K562 (cell line): ENCODE data around the gene MOG. TPM values are rescaled to one million over a fixed set of nuclear protein-coding genes. Genes with fewer than 3 reads are reported as not detected.

Source experiments
- ATAC-seq: fragments of 200-7000 bp; cut with Tn5 transposase; 3 replicates; pipeline ENCODE4 v1.9.1; 2020; ENCODE audit warnings: moderate library complexity
- BruUV-seq: library from RNA; stranded (reverse); fragments of 400-500 nt; replicated peaks from 2 replicates; lab custom pipeline; 2021; lab: Mats Ljungman, UMichigan
- CTCF ChIA-PET: fragments of 300-600 bp; formaldehyde crosslinking; extraction: SDS; loops from one replicate; lab custom pipeline; 2021; ENCODE audit warnings: low intra/inter-chr PET ratio; lab: Yijun Ruan, JAX
- POLR2A ChIA-PET: fragments of 300-600, 350-650 bp; sonication (Branson Sonifier 250); formaldehyde crosslinking; extraction: SDS; loops from one replicate; lab custom pipeline; 2021; ENCODE audit warnings: antibody characterized with exemption, inconsistent platforms; lab: Yijun Ruan, JAX
- DNase-seq, 4 experiments: peaks; one replicate each; pipeline versions ENCODE4 v3.0.0 to v3.0.0-alpha.2; 2011 to 2018; ENCODE audit warnings: low spot score in 3 of 4, mixed read lengths in 3 of 4; ENCODE audit errors: extremely low read depth in 1 of 4
- FAIRE-seq: peaks from 2 replicates; lab custom pipeline; 2011; peaks lifted over from hg19 to GRCh38; lab: Jason Lieb, UNC
- H2AFZ ChIP-seq: 2 replicates; pipeline ENCODE4 v1.6.0; 2011; ENCODE audit warnings: low read depth, low read length, control low read depth, inconsistent platforms
- H3K27ac ChIP-seq: fragments of 200-600 bp; 3 replicates; pipeline ENCODE4 v1.8.0; 2011; ENCODE audit warnings: low read depth, mild to moderate bottlenecking, control low read depth, inconsistent platforms, low read length, moderate library complexity, mixed read lengths; ENCODE audit errors: extremely low read depth
- H3K27me3 ChIP-seq, 2 experiments: fragments of 300-600 bp in 1 of 2; 2 replicates in 1 of 2; 3 replicates in 1 of 2; pipeline versions ENCODE4 v1.6.0 to v1.8.0; 2011; ENCODE audit warnings: inconsistent platforms in 2 of 2, low read length in 2 of 2, mild to moderate bottlenecking in 1 of 2, mixed read lengths in 1 of 2, moderate library complexity in 1 of 2; ENCODE audit not compliant: control insufficient read depth in 2 of 2, insufficient read depth in 2 of 2
- H3K36me3 ChIP-seq: fragments of 300-600 bp; 3 replicates; pipeline ENCODE4 v1.8.0; 2011; ENCODE audit warnings: mild to moderate bottlenecking, low read length, inconsistent platforms; ENCODE audit not compliant: control insufficient read depth, insufficient read depth
- H3K4me1 ChIP-seq, 2 experiments: fragments of 200-600 bp in 1 of 2; replicated peaks in 1 of 2; 2 replicates in 1 of 2; 3 replicates in 1 of 2; pipeline versions ENCODE4 v1.5.1 to v1.8.0; 2011; ENCODE audit warnings: inconsistent platforms in 2 of 2, low read length in 2 of 2, mild to moderate bottlenecking in 1 of 2, mixed read lengths in 1 of 2, moderate library complexity in 1 of 2; ENCODE audit not compliant: control insufficient read depth in 2 of 2, insufficient read depth in 2 of 2
- H3K4me2 ChIP-seq: 2 replicates; pipeline ENCODE4 v1.6.1; 2011; ENCODE audit warnings: low read length, control low read depth, inconsistent platforms, mixed read lengths; ENCODE audit not compliant: insufficient read depth
- H3K4me3 ChIP-seq: fragments of 200-600 bp; sonication (generic), shearing (Covaris generic); 2 replicates; pipeline ENCODE4 v1.5.1; 2016; ENCODE audit warnings: control low read depth, inconsistent platforms
- H3K79me2 ChIP-seq: fragments of 200-600 bp; 3 replicates; pipeline ENCODE4 v1.8.0; 2011; ENCODE audit warnings: low read length, inconsistent platforms; ENCODE audit not compliant: control insufficient read depth, insufficient read depth
- H3K9ac ChIP-seq, 2 experiments: 2 replicates each; pipeline versions ENCODE4 v1.6.0 to v1.6.1; 2011; ENCODE audit warnings: low read depth in 2 of 2, low read length in 2 of 2, control low read depth in 1 of 2, inconsistent platforms in 1 of 2, mild to moderate bottlenecking in 1 of 2, mixed read lengths in 1 of 2; ENCODE audit not compliant: insufficient read depth in 1 of 2
- H3K9me1 ChIP-seq: one replicate; pipeline ENCODE4 v1.6.0; 2011; ENCODE audit warnings: inconsistent platforms, mild to moderate bottlenecking, low read length, moderate library complexity; ENCODE audit not compliant: control insufficient read depth, insufficient read depth
- H3K9me3 ChIP-seq: replicated peaks from 2 replicates; pipeline ENCODE4 v1.5.1; 2011; ENCODE audit warnings: low read depth, low read length, inconsistent platforms; ENCODE audit not compliant: control insufficient read depth, insufficient read depth
- H4K20me1 ChIP-seq: replicated peaks from 2 replicates; pipeline ENCODE4 v1.6.1; 2011; ENCODE audit warnings: low read length, inconsistent platforms, mixed read lengths; ENCODE audit not compliant: control insufficient read depth, insufficient read depth
- AFF1 ChIP-seq, 2 experiments: fragments of 450-650 bp; IDR thresholded peaks; 2 replicates each; pipeline ENCODE4 v1.6.1; 2018; ENCODE audit warnings: mild to moderate bottlenecking in 2 of 2, low read depth in 1 of 2; ENCODE audit not compliant: partially characterized antibody in 2 of 2
- ARNT ChIP-seq, 2 experiments: fragments of 450-650 bp; IDR thresholded peaks; 2 replicates each; pipeline ENCODE4 v1.6.1; 2016; ENCODE audit warnings: mild to moderate bottlenecking in 1 of 2
- CHD1 ChIP-seq: fragments of 200-600 bp; sonication (generic); IDR thresholded peaks from one replicate; pipeline ENCODE4 v1.6.1; 2012; ENCODE audit warnings: mild to moderate bottlenecking, moderate library complexity, low read length, inconsistent platforms
- EP400 ChIP-seq: fragments of 450-650 bp; IDR thresholded peaks from 2 replicates; pipeline ENCODE4 v1.6.1; 2017; ENCODE audit warnings: antibody characterized with exemption, mild to moderate bottlenecking, moderate library complexity
- HMG20B ChIP-seq: fragments of 250-450 bp; sonication (Bioruptor Pico); IDR thresholded peaks from 2 replicates; pipeline ENCODE4 v1.5.0; 2021; ENCODE audit warnings: mild to moderate bottlenecking
- KLF13 ChIP-seq: fragments of 450-650 bp; IDR thresholded peaks from 2 replicates; pipeline ENCODE4 v1.6.1; 2016; ENCODE audit warnings: missing genetic modification characterization, low read depth, mild to moderate bottlenecking, missing compliant biosample characterization, moderate library complexity, borderline replicate concordance
- PCBP1 ChIP-seq: fragments of 200-400 bp; formaldehyde crosslinking; IDR thresholded peaks from 2 replicates; pipeline ENCODE4 v1.6.1; 2018; ENCODE audit warnings: mild to moderate bottlenecking, low read depth, low read length; ENCODE audit not compliant: poor library complexity, severe bottlenecking
- PHF8 ChIP-seq: fragments of 200-600 bp; sonication (generic); IDR thresholded peaks from 2 replicates; pipeline ENCODE4 v1.6.1; 2012; ENCODE audit warnings: mixed run types, mild to moderate bottlenecking, inconsistent platforms, low read length, moderate library complexity, borderline replicate concordance
- SPI1 ChIP-seq: IDR thresholded peaks from 2 replicates; pipeline ENCODE4 v1.6.1; 2011; ENCODE audit warnings: low read depth, low read length, control low read depth, borderline replicate concordance
- TRIM24 ChIP-seq, 2 experiments: fragments of 450-650 bp; IDR thresholded peaks; 2 replicates each; pipeline ENCODE4 v1.6.1; 2016
- whole genome bisulfite sequencing: fragments of 100-300 bp; shearing (Covaris generic); methylation state at CpG from one replicate; pipeline ENCODE4 v1.1.6; 2016; ENCODE audit warnings: low coverage, mixed read lengths; ENCODE audit not compliant: insufficient coverage; ENCODE audit errors: missing lambda C conversion rate; 5-methylcytosine and 5-hydroxymethylcytosine counted together
- in situ Hi-C: fragments of 300-500 bp; cut with MboI; formaldehyde crosslinking; loops from 4 replicates; pipeline ENCODE4 v1.15.0; 2018; ENCODE audit warnings: inconsistent platforms, mixed read lengths
- intact Hi-C: fragments of 100-400 bp; cut with micrococcal nuclease; formaldehyde crosslinking; loops from 2 replicates; pipeline ENCODE4 v1.14.2; 2022
- polyA plus RNA-seq, 8 experiments: library from polyadenylated mRNA; depleted of rRNA in 4 of 8; stranded (reverse) in 5 of 8; unstranded in 3 of 8; fragments of >200 nt; fragmentation: Nextera tagmentation in 2 of 8; fragmentation: Illumina TruSeq in 1 of 8; extraction: Ambion mirVana in 2 of 8; extraction: Trizol in 1 of 8; gene quantifications; 2 replicates each; pipeline versions ENCODE4 v1.2.1 to v1.2.3, GENCODE V29; 2011 to 2014; ENCODE audit warnings: inconsistent platforms in 1 of 8, missing spikeins in 1 of 8
- total RNA-seq, 7 experiments: library from RNA; depleted of rRNA in 6 of 7; stranded (reverse); fragments of >200 nt in 6 of 7; fragmentation: Illumina TruSeq in 2 of 7; extraction: Trizol in 2 of 7; gene quantifications; 2 replicates each; pipeline versions ENCODE4 v1.2.1 to v1.2.3, GENCODE V29; 2011 to 2021; ENCODE audit warnings: low replicate concordance in 1 of 7

MOG gene
- total and polyA plus RNA-seq, 9 of the 15 experiments (the other 6 are each of a cell fraction or from before 2014, with no cell fraction given): not detected

- Histone ChIP-seq H4K20me1 (no peaks in the 10 kb centered on the region), H2AFZ (peak overlapping the region; percentile 90), H3K27ac (peak overlapping the region; percentile 77), H3K4me2 (peak overlapping the region; percentile 95), H3K9ac (peak overlapping the region; percentile 54 to 90), H3K27me3 (no peaks in the 10 kb centered on the region), H3K4me1 (peaks cover 35 to 52% of the 10 kb centered on the region in 2 experiments), H3K79me2 (peaks cover 49% of the 10 kb centered on the region), H3K36me3 (0 out of 3 replicates have a peak, but pooled peaks cover 7% of the 10 kb centered on the region), H3K9me1 (no peaks in the 10 kb centered on the region), H3K4me3 (peak overlapping the region; percentile 84), H3K9me3 (no peaks in the 10 kb centered on the region)
- intact Hi-C loops: loop anchor here (2.0 to 5.0 kb wide), 2 partner anchors 19 to 690 kb away; no protein-coding TSS in a partner anchor
- ChIA-PET CTCF (interaction anchor here (1.5 kb wide), 1 partner anchor 18 kb away, joined by 3 read pairs; no protein-coding TSS in a partner anchor), POLR2A (interaction anchor here (0.6 to 3.6 kb wide), 10 partner anchors 8 to 441 kb away, joined by 3 to 15 read pairs (median 4); partner anchors contain the start of gene MOG)
- DNase-seq (peak; percentile 81 to 91 (median 88)), FAIRE-seq (no peak), ATAC-seq (peak; percentile 63)
- in situ Hi-C loops: no loop called here
- 3% methylated on average over 31 of the region's 53 CpGs for WGBS
- no TSS peak for BruUV-seq
- TF ChIP-seq HMG20B (CRISPR knock-in tag) (no peak), SPI1 (peak; percentile 63), TRIM24 (IDR thresholded peaks at IDR 0.05) (no peak), ARNT (IDR thresholded peaks at IDR 0.05) (0 out of 4 replicates have a peak, but pooled peaks of 1 of the 2 experiments have one; percentile 31), AFF1 (IDR thresholded peaks at IDR 0.05; ENCODE audit: low read depth in 1 of 2, partially characterized antibody in 2 of 2) (no peak), PCBP1 (peak; percentile 14), PHF8 (0 out of 2 replicates have a peak, but pooled peaks have one; percentile 4), EP400 (no peak), CHD1 (peak; percentile 9), KLF13 (tag) (no peak)
Observed at GRCh38 chr6:29631860-29632731, 24.8 kb upstream of the MOG start.
